ENCODE data around the gene ZNF609. TPM values are rescaled to one million over a fixed set of nuclear protein-coding genes. Genes with fewer than 3 reads are reported as not detected.

Gene ZNF609
- total and polyA plus RNA-seq, 2 of the 13 experiments (the other 11 are each of a cell fraction or from before 2014, with no cell fraction given) = 8.9 to 9.9 TPM

DNA sequence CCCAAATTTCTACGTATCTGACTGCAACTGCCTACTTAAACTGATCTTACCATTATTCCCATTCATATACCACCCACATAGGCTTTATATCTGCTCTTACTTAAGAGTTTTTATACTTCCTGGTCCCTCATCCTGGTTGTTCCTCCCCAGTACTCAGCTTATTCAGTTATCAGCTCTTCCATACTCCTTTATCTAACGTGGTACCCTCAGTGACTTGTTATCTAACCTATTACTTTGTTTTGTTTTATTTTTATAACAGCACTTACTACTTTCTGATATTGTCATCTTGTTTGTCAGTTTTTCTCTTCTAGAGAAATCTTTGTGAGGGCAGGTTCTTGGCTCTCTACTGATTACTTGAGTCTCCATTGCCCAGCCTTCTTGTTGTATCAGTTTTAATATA is 100.6 kb downstream of the ZNF609 start:
- Histone ChIP-seq H4K20me1 (ENCODE audit: insufficient read depth, low read length) (no peaks in the 10 kb centered on the region), H3K4me2 (ENCODE audit: low read depth, low read length) (no peak overlapping the region), H3K79me2 (ENCODE audit: insufficient read depth, low read length) (peaks cover 46% of the 10 kb centered on the region), H3K36me3 (replicated peaks in 1 of 2; ENCODE audit: control insufficient read depth in 1 of 2, insufficient read depth in 2 of 2, low read length in 2 of 2) (peaks cover 0 to 3% of the 10 kb centered on the region in 2 experiments; a peak in 1 of 5 replicates), H3K27me3 (ENCODE audit: control insufficient read depth in 1 of 2, insufficient read depth in 2 of 2, low read length in 2 of 2) (no peaks in the 10 kb centered on the region), H3K9ac (ENCODE audit: insufficient read depth, low read depth, low read length) (no peak overlapping the region), H2AFZ (ENCODE audit: low read length) (no peak overlapping the region), H3K4me1 (ENCODE audit: insufficient read depth, low read length) (peaks cover 19% of the 10 kb centered on the region), H3K9me3 (ENCODE audit: low read length) (no peaks in the 10 kb centered on the region), H3K27ac (ENCODE audit: extremely low read length, insufficient read depth, low read length) (no peak overlapping the region), H3K4me3 (replicated peaks in 1 of 3; ENCODE audit: insufficient read depth in 1 of 3, low read depth in 2 of 3, low read length in 3 of 3) (no peak overlapping the region)
- BruUV-seq (replicated peaks) = no TSS peak
- ChIA-PET POLR2A (no interaction called here), CTCF (ENCODE audit: low intra/inter-chr PET ratio, low total read pairs) (no interaction called here)
- FAIRE-seq (no peak), DNase-seq (ENCODE audit: low spot score) (no peak), ATAC-seq (no peak)
- in situ Hi-C loops (cut with HindIII; ENCODE audit: extremely low pct_ligation_motif_present, low pct_unique_long_range_greater_than_20kb) = no loop called here
- intact Hi-C loops (cut with micrococcal nuclease; ENCODE audit: unreplicated experiment) = no loop called here
- TF ChIP-seq SRY (CRISPR knock-in tag; IDR thresholded peaks at IDR 0.05) (no peak), MXD4 (CRISPR knock-in tag; IDR thresholded peaks at IDR 0.05) (no peak), RFX3 (CRISPR knock-in tag; IDR thresholded peaks at IDR 0.05) (no peak), DR1 (CRISPR knock-in tag; IDR thresholded peaks at IDR 0.05) (no peak), ZNF354B (CRISPR knock-in tag; IDR thresholded peaks at IDR 0.05) (no peak)
- 86% methylated on average over 2 of the region's 2 CpGs for WGBS (ENCODE audit: low lambda C conversion rate)

DNA sequence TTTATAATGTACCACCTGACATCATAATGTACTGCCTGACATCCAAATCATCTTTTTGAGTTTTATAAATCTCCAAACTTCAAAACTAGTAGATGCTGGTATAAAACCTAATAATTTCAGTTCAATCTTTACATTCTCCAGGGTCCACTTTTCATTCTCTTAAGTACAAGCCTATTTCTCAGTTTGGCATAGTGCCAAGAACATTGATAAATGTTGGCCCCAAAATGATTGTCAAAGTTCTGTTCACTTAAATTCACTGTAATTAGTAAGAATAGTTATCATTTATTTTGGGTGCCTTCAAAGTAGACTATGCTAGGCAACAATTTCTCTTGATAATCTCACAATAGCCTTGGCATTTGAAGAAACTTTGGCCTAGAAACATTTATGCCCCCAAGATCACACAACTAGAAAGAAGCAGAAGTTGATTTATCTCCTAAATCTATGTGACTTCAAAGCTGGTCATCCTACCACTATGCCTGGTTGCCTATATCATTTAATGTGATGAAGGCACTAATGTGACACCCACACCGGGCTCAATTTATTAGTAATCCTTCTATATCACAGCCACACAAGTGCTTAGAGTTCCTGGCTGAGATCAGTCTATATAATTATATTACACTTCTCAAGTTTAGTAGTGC is 101.7 kb downstream of the ZNF609 start:
- H2AFZ ChIP-seq (ENCODE audit: low read length) = no peak overlapping the region
- no peaks in the 10 kb centered on the region for H3K9me3 ChIP-seq (ENCODE audit: low read length)
- peaks cover 27% of the 10 kb centered on the region for H3K4me1 ChIP-seq (ENCODE audit: insufficient read depth, low read length)
- DNase-seq (ENCODE audit: low spot score) (no peak), FAIRE-seq (no peak), ATAC-seq (no peak)
- peaks cover 0 to 3% of the 10 kb centered on the region in 2 experiments; a peak in 1 of 5 replicates for H3K36me3 ChIP-seq (replicated peaks in 1 of 2; ENCODE audit: control insufficient read depth in 1 of 2, insufficient read depth in 2 of 2, low read length in 2 of 2)
- ChIA-PET CTCF (ENCODE audit: low intra/inter-chr PET ratio, low total read pairs) (no interaction called here), POLR2A (no interaction called here)
- BruUV-seq (replicated peaks) = no TSS peak
- intact Hi-C loops (cut with micrococcal nuclease; ENCODE audit: unreplicated experiment) (no loop called here), in situ Hi-C loops (cut with HindIII; ENCODE audit: extremely low pct_ligation_motif_present, low pct_unique_long_range_greater_than_20kb) (no loop called here)
- no peak overlapping the region for H3K9ac ChIP-seq (ENCODE audit: insufficient read depth, low read depth, low read length)
- H3K27ac ChIP-seq (ENCODE audit: extremely low read length, insufficient read depth, low read length) = no peak overlapping the region
- H4K20me1 ChIP-seq (ENCODE audit: insufficient read depth, low read length) = no peaks in the 10 kb centered on the region
- peaks cover 39% of the 10 kb centered on the region for H3K79me2 ChIP-seq (ENCODE audit: insufficient read depth, low read length)
- WGBS (ENCODE audit: low lambda C conversion rate) = 100% methylated on average over 1 of the region's 1 CpG
- no peak overlapping the region for H3K4me2 ChIP-seq (ENCODE audit: low read depth, low read length)
- H3K27me3 ChIP-seq (ENCODE audit: control insufficient read depth in 1 of 2, insufficient read depth in 2 of 2, low read length in 2 of 2) = no peaks in the 10 kb centered on the region
- TF ChIP-seq, protein P1, sequence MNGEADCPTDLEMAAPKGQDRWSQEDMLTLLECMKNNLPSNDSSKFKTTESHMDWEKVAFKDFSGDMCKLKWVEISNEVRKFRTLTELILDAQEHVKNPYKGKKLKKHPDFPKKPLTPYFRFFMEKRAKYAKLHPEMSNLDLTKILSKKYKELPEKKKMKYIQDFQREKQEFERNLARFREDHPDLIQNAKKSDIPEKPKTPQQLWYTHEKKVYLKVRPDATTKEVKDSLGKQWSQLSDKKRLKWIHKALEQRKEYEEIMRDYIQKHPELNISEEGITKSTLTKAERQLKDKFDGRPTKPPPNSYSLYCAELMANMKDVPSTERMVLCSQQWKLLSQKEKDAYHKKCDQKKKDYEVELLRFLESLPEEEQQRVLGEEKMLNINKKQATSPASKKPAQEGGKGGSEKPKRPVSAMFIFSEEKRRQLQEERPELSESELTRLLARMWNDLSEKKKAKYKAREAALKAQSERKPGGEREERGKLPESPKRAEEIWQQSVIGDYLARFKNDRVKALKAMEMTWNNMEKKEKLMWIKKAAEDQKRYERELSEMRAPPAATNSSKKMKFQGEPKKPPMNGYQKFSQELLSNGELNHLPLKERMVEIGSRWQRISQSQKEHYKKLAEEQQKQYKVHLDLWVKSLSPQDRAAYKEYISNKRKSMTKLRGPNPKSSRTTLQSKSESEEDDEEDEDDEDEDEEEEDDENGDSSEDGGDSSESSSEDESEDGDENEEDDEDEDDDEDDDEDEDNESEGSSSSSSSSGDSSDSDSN (CRISPR knock-in tag; IDR thresholded peaks at IDR 0.05) = no peak
- TF ChIP-seq LCORL (IDR thresholded peaks at IDR 0.05) (peak; percentile 92), LCORL (CRISPR knock-in tag; IDR thresholded peaks at IDR 0.05) (no peak)
- H3K4me3 ChIP-seq (replicated peaks in 1 of 3; ENCODE audit: insufficient read depth in 1 of 3, low read depth in 2 of 3, low read length in 3 of 3) = no peak overlapping the region
